DOHH2 (cell line): ENCODE results near the gene PARP3.

Source experiments
- H3F3A ChIP-seq: fragments of 200-600 bp; sonication (generic), shearing (Covaris generic); 2 replicates; pipeline ENCODE4 v1.6.0; 2016; ENCODE audit warnings: antibody characterized with exemption, mild to moderate bottlenecking; ENCODE audit not compliant: control insufficient read depth, insufficient read depth
- H3K27ac ChIP-seq: fragments of 200-600 bp; sonication (generic); 2 replicates; pipeline ENCODE4 v1.5.1; 2014; ENCODE audit warnings: low read depth, mild to moderate bottlenecking, low read length, moderate library complexity
- H3K27me3 ChIP-seq: fragments of 200-600 bp; sonication (generic); 2 replicates; pipeline ENCODE4 v1.6.1; 2014; ENCODE audit warnings: mild to moderate bottlenecking, low read length, mixed read lengths; ENCODE audit not compliant: control insufficient read depth
- H3K36me3 ChIP-seq: fragments of 200-600 bp; sonication (generic); 2 replicates; pipeline ENCODE4 v1.6.1; 2014; ENCODE audit warnings: mild to moderate bottlenecking, low read length, moderate library complexity, mixed read lengths; ENCODE audit not compliant: control insufficient read depth
- H3K4me1 ChIP-seq: fragments of 200-600 bp; sonication (generic); 2 replicates; pipeline ENCODE4 v1.6.1; 2014; ENCODE audit warnings: mild to moderate bottlenecking, low read length, mixed read lengths; ENCODE audit not compliant: control insufficient read depth
- H3K4me2 ChIP-seq: fragments of 200-600 bp; sonication (generic); 2 replicates; pipeline ENCODE4 v1.6.0; 2014; ENCODE audit warnings: mild to moderate bottlenecking, low read length, moderate library complexity
- H3K4me3 ChIP-seq: fragments of 200-600 bp; sonication (generic); 2 replicates; pipeline ENCODE4 v1.5.1; 2014; ENCODE audit warnings: mild to moderate bottlenecking, low read length, mixed read lengths
- H3K79me2 ChIP-seq: fragments of 200-600 bp; sonication (generic); 2 replicates; pipeline ENCODE4 v1.6.1; 2014; ENCODE audit warnings: mild to moderate bottlenecking, low read length, mixed read lengths; ENCODE audit not compliant: control insufficient read depth
- H3K9me2 ChIP-seq: fragments of 200-600 bp; sonication (generic); replicated peaks from 2 replicates; pipeline ENCODE4 v1.6.1; 2014; ENCODE audit warnings: mild to moderate bottlenecking, low read length, mixed read lengths; ENCODE audit not compliant: control insufficient read depth
- H3K9me3 ChIP-seq: fragments of 200-600 bp; sonication (generic); 2 replicates; pipeline ENCODE4 v1.6.1; 2014; ENCODE audit warnings: antibody characterized with exemption, low read length, mixed read lengths; ENCODE audit not compliant: control insufficient read depth, insufficient read depth
- H4K20me1 ChIP-seq: fragments of 200-600 bp; sonication (generic); 2 replicates; pipeline ENCODE4 v1.6.0; 2014; ENCODE audit warnings: low read depth, mild to moderate bottlenecking, antibody characterized with exemption, low read length, moderate library complexity; ENCODE audit not compliant: control insufficient read depth, insufficient read depth
- CTCF ChIP-seq: fragments of 200-600 bp; sonication (generic); IDR thresholded peaks from one replicate; pipeline ENCODE4 v1.5.1; 2014; ENCODE audit warnings: antibody characterized with exemption, mild to moderate bottlenecking, low read depth, low read length; ENCODE audit not compliant: poor library complexity, severe bottlenecking
- EZH2phosphoT487 ChIP-seq: fragments of 200-600 bp; sonication (generic); IDR thresholded peaks from 2 replicates; pipeline ENCODE4 v1.6.1; 2017; ENCODE audit warnings: borderline replicate concordance, mild to moderate bottlenecking, antibody characterized with exemption, low read length, moderate library complexity, mixed read lengths

Gene PARP3

GRCh38 chr3:51997935-51998596 is 55.9 kb downstream of the PARP3 start:
- no peak overlapping the region for H3K4me2 ChIP-seq
- peaks cover 5% of the 10 kb centered on the region; the same call in 1 of the 2 replicates for H4K20me1 ChIP-seq
- H3K27me3 ChIP-seq = peaks cover 10% of the 10 kb centered on the region
- no peak overlapping the region for H3K4me3 ChIP-seq
- H3K36me3 ChIP-seq = peaks cover 25% of the 10 kb centered on the region
- TF ChIP-seq CTCF (no peak), EZH2phosphoT487 (no peak)
- no peak overlapping the region for H3K27ac ChIP-seq
- H3F3A ChIP-seq = peaks cover 21% of the 10 kb centered on the region
- H3K9me3 ChIP-seq = no peaks in the 10 kb centered on the region
- no peaks in the 10 kb centered on the region for H3K9me2 ChIP-seq
- H3K4me1 ChIP-seq = peaks cover 31% of the 10 kb centered on the region
- H3K79me2 ChIP-seq = peaks cover 24% of the 10 kb centered on the region
